GM18870 (cell line): ENCODE results near the gene DNAJC15.
"Not testable (repeated sequence)": the region's sequence is repeated elsewhere in the genome, so short reads cannot be mapped to it uniquely, and the experiment has no call there.

Source experiments
- ATAC-seq: cut with Tn5 transposase; IDR thresholded peaks from one replicate; pipeline ENCODE4 v1.9.1; 2021; ENCODE audit warnings: moderate library complexity; ENCODE audit not compliant: unreplicated experiment

The DNAJC15 gene

DNA sequence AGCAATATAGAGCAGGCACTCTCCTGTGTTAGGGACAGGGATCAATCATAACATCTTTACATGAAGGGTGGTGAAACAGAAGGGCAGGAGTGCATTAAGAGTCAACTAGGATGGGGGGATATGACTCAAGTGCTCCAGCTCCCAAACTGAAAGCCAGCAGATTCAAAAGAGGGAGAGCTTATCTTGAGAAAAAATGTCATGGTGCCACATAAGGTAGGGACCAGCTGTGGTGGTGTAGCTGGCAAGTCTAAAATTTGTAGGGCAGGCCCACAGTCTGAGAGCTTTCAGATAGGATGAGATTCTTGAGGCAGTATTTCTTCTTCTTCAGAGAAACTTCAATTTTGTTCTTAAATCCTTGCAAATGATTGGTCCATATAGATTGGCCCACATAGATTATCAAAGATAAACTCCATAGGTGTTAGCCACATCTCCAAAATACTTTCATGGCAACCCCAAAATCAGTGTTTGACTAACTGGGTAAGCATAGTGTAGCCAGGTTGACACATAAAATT is 19.1 kb downstream of the DNAJC15 start:
- no peak for ATAC-seq

DNA sequence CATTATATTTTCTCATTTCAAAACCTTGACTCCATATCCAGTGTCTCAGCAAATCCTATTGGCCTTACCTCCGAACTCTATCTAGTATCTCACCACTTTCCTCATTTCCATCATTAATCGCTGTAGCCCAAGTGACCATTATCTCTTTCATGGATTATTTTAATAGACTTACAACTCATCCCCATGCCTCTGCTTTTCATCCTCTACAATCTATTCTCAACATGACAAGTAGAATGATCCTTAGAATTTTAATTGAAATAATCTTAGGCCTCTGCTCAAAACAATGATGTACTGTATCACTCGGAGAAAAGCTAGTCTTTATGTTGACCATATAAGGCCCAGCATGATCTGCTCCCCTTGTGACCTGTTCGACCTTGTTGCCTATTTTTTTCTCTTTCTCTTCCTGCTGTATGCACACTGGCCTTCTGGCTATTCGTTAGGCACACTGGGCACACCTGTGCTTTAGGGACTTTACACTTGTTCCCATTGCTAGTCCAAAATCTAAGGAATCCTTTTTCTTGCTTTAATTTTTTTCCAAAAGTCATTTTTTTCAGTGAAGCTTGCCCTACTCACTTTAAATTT is 21.4 kb downstream of the DNAJC15 start:
- ATAC-seq = no peak

DNA sequence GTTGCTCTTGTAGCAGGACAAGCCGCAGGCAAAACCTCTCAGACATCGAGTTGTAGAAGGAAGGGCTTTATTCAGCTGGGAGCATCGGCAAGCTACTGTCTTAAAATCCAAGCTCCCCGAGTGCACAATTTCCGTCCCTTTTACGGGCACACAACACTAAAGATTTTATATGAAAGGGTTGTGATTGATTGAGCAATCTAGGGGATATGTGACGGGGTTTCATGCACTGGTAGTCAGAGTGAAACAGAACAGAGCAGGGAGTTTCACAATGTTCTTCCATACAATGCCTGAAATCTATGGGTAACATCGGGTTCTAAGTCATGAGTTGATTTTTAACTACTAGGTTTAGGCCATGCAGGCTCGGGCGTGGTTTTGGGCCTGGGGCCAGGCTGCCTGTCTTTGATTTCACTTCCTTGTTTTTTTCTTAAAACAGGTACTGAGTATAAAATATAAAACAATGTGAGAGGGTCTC is 22.0 kb downstream of the DNAJC15 start:
- not testable (repeated sequence) for ATAC-seq

DNA sequence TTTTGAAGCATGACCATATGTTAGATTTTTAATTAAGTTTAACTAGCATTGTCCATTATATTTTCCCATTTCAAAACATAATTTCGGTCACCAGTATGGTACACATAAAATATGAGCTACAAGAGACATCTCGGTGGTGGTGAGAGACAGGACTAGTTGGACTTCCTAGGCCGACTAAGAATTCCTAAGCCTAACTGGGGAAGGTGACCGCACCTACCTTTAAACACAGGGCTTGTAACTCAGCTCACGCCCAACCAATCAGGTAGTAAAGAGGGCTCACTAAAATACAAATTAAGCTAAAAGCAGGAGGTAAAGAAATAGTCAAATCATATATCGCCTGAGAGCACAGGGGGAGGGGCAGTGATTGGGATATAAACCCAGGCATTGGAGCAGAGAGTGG is 22.9 kb downstream of the DNAJC15 start:
- ATAC-seq = no peak

DNA sequence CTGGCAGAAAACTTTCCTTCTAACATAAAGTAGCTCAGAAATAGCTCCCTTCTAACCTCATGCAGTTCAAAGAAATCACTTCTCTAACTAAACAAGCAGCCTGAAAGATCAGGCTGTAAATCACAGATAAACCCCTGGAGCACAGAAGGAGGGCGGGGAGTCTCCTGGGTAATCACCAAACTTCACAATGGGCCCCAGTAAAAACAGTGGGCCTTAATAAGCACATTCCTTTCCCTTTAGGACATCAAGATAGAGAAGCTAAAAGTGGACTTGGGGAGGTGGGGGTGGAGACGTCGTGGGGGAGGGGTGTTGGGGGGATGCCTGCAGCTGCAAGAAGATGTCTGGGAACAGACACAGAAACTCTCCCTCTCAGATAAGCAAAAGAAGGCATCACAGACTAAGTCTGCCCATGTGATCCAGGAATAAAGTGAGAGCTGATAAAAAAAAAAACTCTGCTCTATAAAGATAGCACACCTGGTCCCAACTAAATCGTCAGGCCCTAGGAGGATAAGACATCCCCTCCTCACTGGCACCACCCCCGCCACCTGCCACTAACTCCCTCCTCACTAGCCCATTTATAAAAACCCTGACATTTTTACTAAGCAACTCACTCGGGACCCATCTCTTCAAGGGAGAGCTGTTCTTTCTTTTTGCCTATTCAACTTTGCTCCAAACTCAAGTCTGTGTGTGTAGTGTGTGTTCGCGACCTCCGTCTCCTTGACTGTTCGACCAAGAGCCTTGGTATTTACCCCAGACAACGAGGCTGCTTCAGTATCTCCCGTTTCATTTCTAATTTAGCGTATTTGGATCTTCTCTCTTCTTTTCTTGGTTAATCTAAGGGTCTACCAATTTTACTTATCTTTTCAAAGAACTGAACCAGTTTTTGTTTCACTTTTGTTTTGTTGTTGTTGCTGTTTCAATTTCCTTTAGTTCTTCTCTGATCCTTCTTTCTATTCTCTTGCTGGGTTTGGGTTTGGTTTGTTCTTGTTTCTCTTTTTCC is 31.7 kb downstream of the DNAJC15 start:
- ATAC-seq = peak; percentile 45

DNA sequence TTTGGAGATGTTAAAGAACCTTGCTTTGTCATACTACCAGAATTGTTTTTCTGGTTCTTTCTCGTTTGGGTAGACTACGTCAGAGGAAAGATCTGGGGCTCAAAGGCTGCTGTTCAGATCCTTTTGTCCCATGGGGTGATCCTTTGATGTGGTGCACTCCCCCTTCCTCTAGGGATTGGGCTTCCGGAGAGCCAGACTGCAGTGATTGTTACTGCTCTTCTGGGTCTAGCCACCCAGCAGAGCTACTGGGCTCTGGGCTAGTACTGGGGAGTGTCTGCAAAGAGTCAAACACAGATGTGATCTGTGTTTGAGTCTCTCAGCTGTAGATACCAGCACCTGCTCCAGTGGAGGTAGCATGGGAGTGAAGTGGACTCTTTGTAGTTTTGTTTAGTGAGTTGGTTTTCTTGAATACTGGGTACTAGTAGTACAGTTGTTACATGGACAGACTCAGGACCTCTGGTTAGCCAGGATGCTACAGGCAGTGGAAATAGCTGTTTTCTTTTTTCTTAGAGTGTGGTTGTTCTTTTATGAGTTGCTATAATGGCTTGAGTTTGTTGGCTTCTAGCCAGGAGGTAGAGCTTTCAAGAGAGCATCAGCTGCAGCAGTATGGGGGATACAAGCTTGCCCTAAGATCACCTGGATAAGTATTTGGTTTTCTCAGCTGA is 34.4 kb downstream of the DNAJC15 start:
- no peak for ATAC-seq

DNA sequence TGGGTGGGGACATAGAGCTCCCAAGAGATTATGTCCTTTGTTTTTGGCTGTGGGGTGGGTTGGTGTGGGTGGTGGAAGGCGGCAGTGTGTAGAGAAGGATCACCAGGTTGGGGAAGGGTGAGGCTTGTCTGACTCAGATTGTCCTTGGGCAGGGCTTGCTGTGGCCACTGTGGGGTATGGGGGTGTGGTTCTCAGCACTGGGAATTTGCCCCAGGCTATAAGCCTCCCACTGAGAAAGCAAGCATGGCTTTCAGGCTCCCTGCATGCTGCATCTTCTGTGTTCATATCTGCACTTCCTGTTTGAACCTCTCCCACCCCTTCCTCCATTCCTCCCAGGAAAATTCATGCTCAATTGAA is 34.9 kb downstream of the DNAJC15 start:
- no peak for ATAC-seq

DNA sequence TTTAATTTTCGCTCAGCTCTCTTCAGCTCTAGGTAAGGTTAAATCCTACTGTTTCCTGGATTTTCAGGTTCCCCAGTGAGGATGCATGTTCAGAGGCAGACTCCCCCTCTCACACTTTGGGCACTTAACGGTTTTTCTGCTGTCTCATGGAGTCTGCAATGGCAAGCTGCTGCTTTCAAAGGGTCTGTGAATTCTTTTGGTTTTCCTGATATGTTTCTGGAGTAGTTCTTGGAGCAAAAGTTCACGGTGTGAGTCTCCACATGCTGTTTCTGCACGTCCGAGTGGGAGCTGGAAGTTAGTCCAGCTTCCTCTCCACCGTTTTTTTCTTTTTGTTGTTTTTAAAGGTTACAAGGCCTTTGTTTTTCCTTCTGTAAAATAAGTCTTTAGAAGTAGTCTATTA is 35.4 kb downstream of the DNAJC15 start:
- no peak for ATAC-seq

DNA sequence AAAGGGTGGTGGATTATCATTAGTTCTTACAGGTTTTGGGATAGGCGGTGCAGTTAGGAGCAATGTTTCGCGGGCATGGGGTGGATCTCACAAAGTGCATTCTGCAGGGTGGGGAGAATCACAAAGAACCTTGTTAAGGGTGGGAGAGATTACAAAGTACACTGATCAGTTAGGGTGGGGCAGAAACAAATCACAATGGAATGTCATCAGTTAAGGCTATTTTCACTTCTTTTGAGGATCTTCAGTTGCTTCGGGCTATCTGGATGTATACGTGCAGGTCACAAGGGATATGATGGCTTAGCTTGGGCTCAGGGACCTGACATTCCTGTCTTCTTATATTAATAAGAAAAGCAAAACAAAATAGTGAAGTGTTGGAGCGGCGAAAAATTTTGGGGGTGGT is 36.4 kb downstream of the DNAJC15 start:
- not testable (repeated sequence) for ATAC-seq

DNA sequence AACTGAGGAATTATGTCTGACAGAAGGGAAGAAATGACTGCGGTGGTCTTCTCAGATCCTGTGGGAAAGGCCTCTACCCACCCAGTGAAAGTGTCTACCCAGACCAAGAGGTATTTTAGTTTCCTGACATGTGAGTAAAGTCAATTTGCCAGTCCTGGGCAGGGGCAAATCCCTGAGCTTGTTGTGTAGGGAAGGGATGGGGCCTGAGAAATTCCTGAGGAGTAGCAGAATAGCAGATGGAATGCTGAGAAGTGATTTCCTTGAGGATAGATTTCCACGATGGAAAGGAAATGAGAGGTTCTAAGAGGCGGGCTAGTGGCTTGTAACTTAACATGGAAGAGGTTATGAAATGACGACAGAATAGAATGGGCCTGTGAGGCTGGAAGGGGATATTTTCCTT is 37.4 kb downstream of the DNAJC15 start:
- not testable (repeated sequence) for ATAC-seq

DNA sequence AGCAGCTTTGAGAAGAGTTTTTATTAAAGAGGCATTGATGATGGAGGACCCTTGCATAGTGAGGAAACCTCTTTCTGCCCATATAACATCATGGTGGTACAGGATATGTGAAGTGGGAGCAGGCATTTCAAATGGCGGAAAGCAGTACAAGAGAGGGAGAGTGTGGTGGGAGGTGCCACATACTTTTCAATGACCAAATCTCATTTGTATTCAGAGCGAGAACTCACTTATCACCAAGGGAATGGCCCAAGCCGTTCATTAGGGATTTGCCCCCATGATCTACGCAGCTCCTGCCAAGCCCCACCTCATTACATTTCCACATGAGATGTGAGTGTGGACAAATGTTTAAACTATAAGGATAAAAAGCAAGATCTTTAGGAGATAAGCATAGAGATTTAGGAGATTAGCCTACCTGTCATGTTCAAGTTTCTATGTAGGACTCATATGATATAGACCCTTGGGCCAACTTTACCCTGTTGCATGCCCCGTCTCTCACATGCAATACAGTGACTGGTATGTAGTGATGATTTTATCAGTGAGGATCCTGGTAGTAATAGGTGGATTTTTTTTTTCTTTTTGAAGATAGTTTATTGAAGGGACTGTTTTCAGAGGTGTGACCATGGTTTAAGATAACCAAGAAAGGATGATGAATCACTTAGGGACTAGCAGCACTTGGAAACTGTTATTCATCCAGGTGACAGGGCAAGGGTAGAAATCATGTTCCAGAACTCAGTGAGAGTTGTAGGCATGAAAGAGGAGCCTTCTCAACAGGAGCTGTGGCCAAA is 38.3 kb downstream of the DNAJC15 start:
- no peak for ATAC-seq

DNA sequence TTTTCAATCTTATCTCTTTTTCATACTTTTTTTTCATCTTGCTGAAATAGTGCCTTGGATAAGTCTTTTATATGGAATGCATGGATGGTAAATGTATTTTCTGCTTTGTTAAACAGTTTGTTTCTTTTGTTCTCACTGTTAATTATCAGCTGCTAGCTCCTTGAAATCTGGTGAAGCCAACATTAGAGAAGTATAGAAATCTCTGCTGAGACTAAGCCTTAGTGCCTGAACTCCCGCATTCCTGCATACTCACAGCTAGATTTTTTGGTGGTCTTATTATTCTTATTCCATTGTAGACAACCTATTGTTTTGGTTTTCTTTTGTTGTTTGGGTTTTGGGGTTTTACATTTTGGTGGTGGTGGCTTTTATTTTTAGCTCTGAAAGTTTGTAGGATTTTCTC is 48.4 kb downstream of the DNAJC15 start:
- no peak for ATAC-seq

DNA sequence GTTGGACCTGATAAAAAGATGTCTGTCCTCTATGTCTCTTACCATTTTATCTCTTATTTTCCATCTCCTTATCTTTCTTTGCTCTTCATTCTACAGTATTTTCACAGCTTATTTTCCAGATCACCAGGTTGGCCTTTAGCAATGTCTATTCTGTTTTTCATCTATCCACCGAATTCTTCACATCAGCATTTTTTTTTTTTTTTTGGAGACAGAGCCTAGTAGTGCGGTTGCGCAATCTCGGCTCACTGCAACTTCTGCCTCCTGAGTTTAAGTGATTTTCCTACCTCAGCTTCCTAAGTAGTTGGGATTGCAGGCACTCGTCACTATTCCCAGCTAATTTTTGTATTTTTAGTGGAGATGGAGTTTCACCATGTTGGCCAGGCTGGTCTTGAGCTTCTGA is 49.0 kb downstream of the DNAJC15 start:
- no peak for ATAC-seq

DNA sequence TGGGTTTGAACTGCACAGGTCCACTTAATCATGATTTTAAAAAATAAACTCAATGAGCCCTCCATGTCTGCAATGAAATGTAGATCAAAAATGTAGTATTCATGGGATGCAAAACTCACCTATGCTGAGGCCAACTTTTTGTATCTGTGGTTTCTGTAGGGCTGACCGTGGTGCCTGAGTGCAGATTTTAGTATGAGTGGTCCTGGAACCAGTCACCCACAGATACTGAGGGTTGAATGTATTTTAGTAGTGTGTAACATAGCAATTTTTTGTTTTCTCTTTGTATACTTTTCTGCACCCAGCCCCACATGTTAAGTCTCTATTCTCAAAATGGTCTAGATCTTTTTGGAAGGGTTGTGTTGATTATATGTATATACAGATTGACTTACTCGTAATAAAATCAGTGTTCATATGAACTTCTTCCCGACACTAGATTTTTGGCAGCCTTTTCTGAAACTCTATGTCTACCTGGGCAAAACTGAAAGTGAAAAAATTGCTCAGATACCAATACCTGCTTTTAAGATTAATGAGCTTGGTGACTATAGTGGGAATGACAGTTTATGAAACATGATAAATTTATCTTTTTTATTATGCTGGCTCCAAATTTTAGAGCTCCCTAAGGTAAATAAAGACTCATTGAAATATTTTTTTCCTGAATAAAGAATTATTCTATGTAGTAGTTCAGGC is 51.6 kb downstream of the DNAJC15 start:
- peak; percentile 62 for ATAC-seq

DNA sequence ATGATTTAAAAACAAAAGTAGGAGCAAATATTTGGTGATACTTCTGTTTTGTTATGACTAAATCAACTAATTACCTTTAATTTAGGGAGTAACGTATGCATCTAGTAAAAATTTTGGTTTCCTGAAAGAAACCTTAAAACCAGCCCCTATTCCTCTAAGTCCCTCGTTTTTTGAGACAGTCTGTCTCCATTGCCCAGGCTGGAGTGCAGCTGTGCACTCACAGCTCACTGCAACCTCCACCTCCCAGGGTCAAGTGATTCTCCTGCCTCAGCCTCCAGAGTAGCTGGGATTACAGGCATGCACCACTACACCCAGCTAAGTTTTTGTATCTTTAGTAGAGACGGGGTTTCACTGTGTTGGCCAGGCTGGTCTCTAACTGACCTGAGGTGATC is 52.1 kb downstream of the DNAJC15 start:
- ATAC-seq = not testable (repeated sequence)

DNA sequence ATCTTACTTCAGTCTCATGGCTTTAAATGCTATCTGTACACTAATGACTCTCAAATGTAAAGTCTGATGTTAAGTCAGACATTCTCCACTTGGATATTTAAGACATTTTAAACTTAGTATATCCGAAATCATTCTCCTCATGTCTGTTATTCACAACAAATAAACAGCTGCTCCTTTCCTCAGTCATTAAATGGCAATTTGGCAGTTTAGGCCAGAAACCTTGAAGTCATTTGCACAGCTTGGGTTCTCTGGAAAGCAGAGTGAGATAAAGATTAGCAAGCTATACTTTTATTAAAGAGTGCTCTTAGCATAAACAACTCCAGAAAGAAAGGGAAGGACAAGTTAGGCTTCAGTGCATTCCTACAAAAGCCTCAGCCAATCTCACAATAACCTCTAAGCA is 53.7 kb downstream of the DNAJC15 start:
- ATAC-seq = no peak

DNA sequence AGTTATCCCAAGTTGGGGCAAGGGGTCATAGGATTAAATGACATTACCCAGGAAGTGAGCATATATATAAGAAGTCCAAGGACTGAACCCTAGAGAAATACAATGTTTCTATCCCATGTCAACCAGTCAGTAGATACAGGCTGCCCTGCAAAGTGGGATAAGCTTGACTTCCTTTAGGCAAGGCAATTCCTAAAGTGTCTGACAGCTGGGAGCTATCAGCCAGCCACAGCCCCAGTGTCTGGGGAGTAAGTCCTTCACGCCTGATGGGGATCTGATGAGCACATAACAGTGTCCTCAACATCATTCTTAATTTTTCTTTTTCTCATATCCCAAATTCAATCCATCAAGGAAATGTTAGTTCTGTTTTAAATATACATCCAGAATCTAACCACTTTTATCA is 54.1 kb downstream of the DNAJC15 start:
- no peak for ATAC-seq

DNA sequence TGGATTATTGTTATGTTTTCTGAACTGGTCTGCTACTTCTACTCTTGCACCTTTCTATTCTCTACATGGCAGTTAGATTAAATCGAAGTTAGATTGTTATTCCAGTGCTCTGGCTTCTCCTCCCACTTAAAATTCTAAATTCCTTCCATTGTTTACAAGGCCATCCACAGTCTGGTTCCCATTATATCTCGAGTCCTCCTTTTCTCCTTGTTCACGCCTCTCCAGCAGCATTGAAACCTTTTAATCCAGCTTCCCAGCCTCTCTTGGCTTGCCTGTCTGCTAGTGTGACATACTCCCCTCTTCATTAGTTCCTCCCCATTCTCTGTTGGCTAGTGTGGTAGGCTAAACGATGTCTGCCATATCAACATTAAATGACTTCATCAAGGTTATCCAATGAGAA is 54.5 kb downstream of the DNAJC15 start:
- ATAC-seq = no peak

DNA sequence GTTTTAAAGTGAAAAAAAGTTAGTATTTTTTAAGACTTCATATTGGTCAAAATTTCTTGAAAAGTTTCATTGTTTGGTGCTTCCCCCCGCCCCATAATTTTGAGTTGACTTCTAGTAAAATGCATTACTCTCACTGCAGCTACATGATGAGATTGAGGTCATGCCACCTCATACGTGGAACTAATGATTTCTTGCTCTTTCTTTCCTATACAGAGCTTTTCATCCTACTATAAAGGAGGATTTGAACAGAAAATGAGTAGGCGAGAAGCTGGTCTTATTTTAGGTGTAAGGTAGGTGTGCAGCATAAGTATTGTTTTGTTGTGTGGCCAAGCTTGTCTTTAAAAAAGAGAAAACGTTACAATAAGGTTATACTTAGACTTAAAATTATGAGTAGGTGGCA is 55.0 kb downstream of the DNAJC15 start:
- ATAC-seq = no peak

DNA sequence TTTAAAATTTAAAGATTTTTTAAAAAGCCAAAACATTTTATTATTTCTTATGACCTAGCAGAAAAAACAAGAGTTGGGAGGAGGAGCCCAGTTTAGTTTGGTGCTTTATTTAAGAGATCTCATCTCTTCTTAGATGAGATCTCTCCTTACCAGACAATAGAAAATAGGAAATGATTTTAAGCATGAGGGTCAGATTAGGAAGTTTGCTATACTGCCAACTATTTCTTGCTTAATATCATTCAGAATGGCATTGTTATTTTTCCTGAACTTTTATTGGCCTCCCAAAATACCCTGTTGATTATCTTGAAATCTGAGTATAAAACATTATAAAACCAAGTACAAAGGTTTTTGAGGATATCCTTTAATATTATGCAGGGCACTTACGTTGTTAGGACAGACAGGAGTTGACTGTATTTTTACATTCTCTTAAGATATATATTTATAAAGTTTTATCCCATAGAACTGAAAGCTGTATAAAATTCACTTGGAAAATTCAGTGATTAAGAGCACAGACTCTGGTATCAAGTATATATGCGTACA is 56.1 kb downstream of the DNAJC15 start:
- no peak for ATAC-seq
